Adipocyte (in vitro differentiated cells): ENCODE data around the gene ARRB2.

Experiments
- DNase-seq: peaks from one replicate; pipeline ENCODE4 v3.0.0-alpha.2; 2015; ENCODE audit warnings: low read depth
- H3K27me3 ChIP-seq: replicated peaks from 2 replicates; pipeline ENCODE4 v1.7.0; 2013; ENCODE audit warnings: mild to moderate bottlenecking, low read length, moderate library complexity; ENCODE audit not compliant: control insufficient read depth, insufficient read depth
- H3K36me3 ChIP-seq: 2 replicates; pipeline ENCODE4 v1.7.0; 2013; ENCODE audit warnings: low read length, mild to moderate bottlenecking, moderate library complexity; ENCODE audit not compliant: control insufficient read depth, insufficient read depth, severe bottlenecking
- H3K4me1 ChIP-seq: 2 replicates; pipeline ENCODE4 v1.7.0; 2013; ENCODE audit warnings: mild to moderate bottlenecking, low read length, moderate library complexity; ENCODE audit not compliant: control insufficient read depth, insufficient read depth
- H3K4me3 ChIP-seq: 2 replicates; pipeline ENCODE4 v1.7.0; 2013; ENCODE audit warnings: mild to moderate bottlenecking, low read length, moderate library complexity
- H3K9ac ChIP-seq: 2 replicates; pipeline ENCODE4 v1.7.0; 2013; ENCODE audit warnings: mild to moderate bottlenecking, low read length, moderate library complexity
- H3K9me3 ChIP-seq: 2 replicates; pipeline ENCODE4 v1.7.0; 2013; ENCODE audit warnings: mild to moderate bottlenecking, low read length, moderate library complexity; ENCODE audit not compliant: control insufficient read depth

The ARRB2 gene

GRCh38 chr17:4768298-4768697, 57.9 kb downstream of the ARRB2 start:
- Histone ChIP-seq H3K4me1 (no peaks in the 10 kb centered on the region), H3K27me3 (peaks cover 25% of the 10 kb centered on the region), H3K36me3 (no peaks in the 10 kb centered on the region), H3K9ac (no peak overlapping the region), H3K9me3 (no peaks in the 10 kb centered on the region), H3K4me3 (no peak overlapping the region)
- DNase-seq, result no peak

- Histone ChIP-seq H3K9ac (no peak overlapping the region), H3K4me1 (no peaks in the 10 kb centered on the region), H3K27me3 (peaks cover 27% of the 10 kb centered on the region), H3K9me3 (no peaks in the 10 kb centered on the region), H3K36me3 (no peaks in the 10 kb centered on the region), H3K4me3 (no peak overlapping the region)
- peak; percentile 15 for DNase-seq
Measured at GRCh38 chr17:4769628-4770027, 59.2 kb downstream of the ARRB2 start.
